Tibial nerve (tissue), 4 donors: ENCODE results near the gene VSTM2L.

Source experiments
- EP300 ChIP-seq, 2 donors: sonication (generic); formaldehyde crosslinking; IDR thresholded peaks; one replicate each; pipeline ENCODE4 v1.6.1; 2017; ENCODE audit warnings: antibody characterized with exemption in 2 of 2, mild to moderate bottlenecking in 1 of 2
- POLR2A ChIP-seq, 2 donors: fragments of 450-650 bp; IDR thresholded peaks; one replicate each; pipeline ENCODE4 v1.6.1; 2017; ENCODE audit warnings: antibody characterized with exemption in 2 of 2, mild to moderate bottlenecking in 2 of 2, moderate library complexity in 2 of 2
- TF ChIP-seq, protein P1 (sequence below), 5 experiments: fragments of 200-600 bp in 3 of 5; fragments of 450-650 bp in 2 of 5; sonication (generic) in 3 of 5; IDR thresholded peaks; one replicate each; pipeline ENCODE4 v1.5.1; 2016 to 2019; ENCODE audit warnings: antibody characterized with exemption in 5 of 5, mild to moderate bottlenecking in 3 of 5, moderate library complexity in 2 of 5

- TF ChIP-seq POLR2A (IDR thresholded peaks at IDR 0.05) (no peak), EP300 (IDR thresholded peaks at IDR 0.05) (no peak)
- TF ChIP-seq, protein P1, sequence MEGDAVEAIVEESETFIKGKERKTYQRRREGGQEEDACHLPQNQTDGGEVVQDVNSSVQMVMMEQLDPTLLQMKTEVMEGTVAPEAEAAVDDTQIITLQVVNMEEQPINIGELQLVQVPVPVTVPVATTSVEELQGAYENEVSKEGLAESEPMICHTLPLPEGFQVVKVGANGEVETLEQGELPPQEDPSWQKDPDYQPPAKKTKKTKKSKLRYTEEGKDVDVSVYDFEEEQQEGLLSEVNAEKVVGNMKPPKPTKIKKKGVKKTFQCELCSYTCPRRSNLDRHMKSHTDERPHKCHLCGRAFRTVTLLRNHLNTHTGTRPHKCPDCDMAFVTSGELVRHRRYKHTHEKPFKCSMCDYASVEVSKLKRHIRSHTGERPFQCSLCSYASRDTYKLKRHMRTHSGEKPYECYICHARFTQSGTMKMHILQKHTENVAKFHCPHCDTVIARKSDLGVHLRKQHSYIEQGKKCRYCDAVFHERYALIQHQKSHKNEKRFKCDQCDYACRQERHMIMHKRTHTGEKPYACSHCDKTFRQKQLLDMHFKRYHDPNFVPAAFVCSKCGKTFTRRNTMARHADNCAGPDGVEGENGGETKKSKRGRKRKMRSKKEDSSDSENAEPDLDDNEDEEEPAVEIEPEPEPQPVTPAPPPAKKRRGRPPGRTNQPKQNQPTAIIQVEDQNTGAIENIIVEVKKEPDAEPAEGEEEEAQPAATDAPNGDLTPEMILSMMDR (IDR thresholded peaks at IDR 0.05), result no peak
These were observed 32.5 kb downstream of the VSTM2L start for GRCh38 chr20:37935435-37935834.
